HG02571 (cell line): Measurements from ENCODE around the gene CAPNS1.
"Not testable (repeated sequence)": the region's sequence is repeated elsewhere in the genome, so short reads cannot be mapped to it uniquely, and the experiment has no call there.

Experiments used
- ATAC-seq: cut with Tn5 transposase; IDR thresholded peaks from one replicate; pipeline ENCODE4 v1.9.1; 2021; ENCODE audit warnings: mild to moderate bottlenecking, moderate library complexity; ENCODE audit not compliant: unreplicated experiment

The CAPNS1 gene

DNA sequence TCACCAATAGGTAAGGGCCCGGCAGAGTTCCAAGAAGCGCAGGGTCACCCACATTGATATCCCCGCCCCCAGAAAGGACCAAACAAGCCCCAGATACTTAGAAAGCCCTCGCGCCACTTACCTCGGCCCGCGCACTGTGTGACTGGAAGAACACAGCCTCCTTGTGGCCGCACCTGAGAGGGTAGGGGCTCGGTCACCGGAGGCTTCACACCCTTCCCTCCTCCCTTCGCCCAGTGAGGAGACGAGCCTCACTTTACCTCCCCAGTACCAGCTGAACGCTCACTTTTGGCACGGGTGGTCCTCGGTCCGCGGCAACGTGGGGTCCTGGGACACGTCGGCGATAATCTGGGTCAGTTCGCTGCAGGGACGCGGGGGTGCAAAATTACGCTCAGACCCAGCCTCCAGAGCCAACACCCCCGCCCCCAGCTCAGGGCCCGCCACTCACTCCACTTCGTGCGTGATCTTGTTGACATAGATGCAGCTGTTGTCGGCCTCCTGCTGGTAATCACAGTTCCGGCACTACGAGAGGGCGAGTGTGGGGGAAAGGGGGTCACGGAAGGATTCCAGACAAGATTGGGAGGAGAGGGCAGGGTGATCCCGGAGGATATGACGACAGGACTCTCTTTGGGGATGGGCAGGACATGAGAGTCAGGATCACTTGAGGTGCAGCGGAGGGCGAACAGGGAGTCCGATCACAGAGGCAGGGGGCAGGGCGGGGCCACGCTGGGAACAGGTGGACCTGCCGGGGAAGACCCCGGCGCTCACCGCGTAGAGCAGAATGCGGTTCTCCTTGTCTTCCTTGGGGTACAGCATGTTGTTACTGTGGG lies 25.8 kb upstream of the CAPNS1 start:
- peak; percentile 1 for ATAC-seq

DNA sequence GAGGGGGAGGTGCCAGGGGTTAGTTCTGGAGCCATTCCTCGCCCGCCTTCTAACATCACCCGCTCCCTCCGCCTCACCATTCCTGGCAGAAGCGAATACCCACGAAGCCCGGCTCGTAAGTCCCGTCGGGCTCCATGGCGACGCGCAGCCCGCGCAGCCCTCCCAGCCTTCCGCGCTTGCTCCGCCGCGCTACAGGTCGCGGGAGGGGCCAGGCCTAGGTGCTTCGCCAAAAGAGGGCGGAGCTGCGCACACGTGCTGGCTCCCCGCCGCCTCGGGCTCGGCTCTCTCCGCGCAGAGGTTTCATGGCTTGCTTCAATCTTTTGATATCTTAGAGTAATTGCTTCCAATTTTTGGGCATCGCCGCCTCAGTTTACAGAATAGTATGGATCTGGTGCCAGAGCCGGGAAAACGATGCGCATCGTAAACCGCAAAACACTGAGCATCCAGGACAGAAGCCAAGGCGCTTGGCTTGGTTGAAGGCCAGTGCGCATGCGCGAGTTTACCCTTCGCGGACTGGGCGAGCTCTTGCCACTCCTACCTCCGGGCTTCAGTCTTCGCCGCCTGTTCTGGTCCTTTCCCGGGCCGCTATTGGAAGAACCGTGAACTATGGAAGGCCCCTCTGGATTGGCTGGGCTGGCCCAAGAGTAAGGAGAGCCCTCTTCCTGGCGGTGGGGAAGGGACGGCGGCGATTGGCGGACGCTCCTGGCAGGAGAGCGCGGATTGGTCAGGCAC lies 25.0 kb upstream of the CAPNS1 start, which contains the start of gene POLR2I:
Gene POLR2I, minus strand, starts transcription at position 155 of the 732 bp plus-strand sequence. Its CDS starts 19 bp downstream, at position 136.
- peak; percentile 73 for ATAC-seq

DNA sequence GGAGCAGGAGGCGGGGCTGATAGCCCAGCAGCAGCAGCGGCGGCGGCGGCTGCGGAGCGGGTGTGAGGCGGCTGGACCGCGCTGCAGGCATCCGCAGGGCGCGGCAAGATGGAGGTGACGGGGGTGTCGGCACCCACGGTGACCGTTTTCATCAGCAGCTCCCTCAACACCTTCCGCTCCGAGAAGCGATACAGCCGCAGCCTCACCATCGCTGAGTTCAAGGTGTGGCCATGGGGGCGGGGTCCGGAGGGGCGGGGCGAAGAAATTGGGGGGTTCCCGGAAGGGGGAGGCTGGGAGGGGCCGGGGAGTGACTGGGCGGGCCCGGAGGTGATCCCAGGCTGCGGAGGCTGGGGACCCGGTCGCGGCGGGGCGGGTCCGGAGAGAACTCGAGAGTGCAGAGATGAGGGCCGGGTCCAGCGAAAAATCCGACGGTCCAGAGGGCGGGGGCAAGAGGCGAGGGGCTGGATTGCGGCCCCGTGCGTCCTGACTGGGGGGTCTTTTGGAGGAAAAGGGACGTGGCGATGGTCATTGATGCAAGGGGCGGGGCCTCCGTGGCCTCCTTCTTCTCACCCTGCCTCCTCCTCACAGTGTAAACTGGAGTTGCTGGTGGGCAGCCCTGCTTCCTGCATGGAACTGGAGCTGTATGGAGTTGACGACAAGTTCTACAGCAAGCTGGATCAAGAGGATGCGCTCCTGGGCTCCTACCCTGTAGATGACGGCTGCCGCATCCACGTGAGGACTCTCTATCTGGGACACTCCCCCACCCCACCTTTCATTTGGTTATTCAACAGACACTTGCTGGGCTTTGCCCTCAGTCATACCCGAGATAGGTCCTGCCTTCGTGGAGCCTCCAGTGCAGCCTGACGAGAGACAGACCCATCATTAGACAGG lies 24.2 kb upstream of the CAPNS1 start, which contains the start of gene TBCB:
Gene TBCB, plus strand, starts transcription at position 16 of the 891 bp plus-strand sequence. Its CDS starts 93 bp downstream, at position 109.
- ATAC-seq = peak; percentile 25

DNA sequence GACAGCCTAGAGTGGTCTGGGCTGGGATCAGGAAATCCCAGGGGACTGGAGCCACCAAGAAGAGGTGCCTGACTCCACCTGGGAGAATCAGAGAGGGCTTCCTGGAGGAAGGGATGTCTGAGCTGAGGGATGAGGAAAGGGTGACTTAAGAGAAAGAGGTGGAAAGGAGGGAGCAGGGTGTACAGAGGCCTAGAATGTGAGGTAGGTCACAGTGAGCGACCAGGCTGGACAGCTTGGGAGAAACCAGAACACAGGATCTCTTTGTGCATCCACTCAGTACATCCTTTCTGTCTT lies 23.6 kb upstream of the CAPNS1 start:
- no peak for ATAC-seq

DNA sequence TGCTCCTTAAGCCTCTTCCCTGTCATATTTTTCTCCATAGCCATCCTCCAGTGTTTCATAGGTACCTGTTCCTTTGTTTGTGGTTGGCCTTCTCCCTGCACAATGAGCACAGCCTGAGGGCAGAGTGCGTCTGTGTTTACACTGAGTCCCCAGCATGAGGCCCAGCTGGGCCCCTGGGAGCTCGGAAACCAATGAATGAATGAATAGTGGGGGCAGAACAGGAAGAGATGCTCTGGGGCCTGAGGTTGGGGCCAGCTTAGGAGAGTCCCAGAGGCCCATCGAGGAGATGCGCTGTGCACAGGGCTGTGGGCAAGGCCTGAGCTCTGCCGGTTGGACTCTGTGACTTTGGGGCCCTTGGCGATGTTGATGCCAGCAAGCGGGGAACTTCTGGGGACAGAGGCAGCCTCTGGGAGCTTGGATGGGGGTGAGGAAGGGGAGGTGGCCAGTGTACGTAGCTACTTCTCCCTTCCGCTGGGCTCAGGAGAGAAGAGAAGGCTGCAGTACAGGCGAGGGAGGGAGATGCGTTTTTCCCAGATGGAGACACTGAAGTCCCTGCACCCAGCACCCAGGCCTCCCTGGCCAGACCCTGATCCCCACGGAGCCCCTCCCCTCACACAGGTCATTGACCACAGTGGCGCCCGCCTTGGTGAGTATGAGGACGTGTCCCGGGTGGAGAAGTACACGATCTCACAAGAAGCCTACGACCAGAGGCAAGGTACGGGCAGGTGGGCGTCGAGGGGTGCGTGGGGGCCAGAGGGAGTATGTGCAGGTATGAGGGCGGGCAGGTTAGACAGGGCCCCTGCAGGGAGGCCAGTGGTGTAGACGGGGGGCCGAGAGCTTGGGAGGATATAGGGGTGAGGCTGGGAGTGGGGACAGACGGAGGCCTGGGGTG lies 19.5 kb upstream of the CAPNS1 start:
- ATAC-seq = no peak

DNA sequence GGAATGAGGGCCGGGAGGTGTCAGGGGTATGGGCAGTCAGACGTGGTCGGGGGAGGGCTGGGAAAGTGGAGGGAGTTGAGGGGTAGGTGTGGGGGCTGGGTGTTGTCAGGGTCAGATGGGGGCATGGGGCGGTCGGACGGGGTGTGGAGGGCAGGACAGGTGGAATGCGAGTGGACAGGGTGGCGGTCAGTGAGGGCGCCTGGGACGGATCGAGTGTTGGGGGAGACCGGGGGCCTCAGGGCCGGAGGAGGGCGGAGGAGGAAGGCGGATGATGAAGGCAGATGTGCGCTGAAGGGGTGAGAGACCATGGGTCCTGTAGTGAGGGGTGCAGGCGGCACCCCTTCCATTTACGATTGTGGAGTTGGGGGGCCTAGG lies 18.9 kb upstream of the CAPNS1 start:
- no peak for ATAC-seq

DNA sequence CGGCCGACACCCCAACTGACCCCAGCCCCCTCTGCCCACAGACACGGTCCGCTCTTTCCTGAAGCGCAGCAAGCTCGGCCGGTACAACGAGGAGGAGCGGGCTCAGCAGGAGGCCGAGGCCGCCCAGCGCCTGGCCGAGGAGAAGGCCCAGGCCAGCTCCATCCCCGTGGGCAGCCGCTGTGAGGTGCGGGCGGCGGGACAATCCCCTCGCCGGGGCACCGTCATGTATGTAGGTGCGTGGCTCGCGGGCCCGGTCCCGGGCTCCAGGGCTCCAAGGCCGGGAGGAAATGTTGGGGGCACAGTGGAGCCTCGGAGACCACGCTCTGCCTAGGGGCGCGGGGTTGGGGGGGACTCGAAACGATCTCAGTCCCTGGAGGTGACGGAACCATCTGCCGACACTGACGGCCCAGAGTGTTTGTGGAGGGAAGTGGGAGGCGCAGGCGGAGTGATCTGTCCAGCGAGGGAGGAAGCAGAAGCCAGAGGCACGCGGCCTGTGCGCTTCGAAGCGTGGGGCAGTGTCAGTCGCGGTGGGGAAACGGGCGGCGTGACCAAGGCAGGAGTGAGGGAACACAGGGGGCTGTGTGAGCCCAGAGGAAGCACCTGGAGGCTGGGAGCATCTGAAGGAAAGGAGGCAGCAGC lies 18.3 kb upstream of the CAPNS1 start:
- no peak for ATAC-seq

DNA sequence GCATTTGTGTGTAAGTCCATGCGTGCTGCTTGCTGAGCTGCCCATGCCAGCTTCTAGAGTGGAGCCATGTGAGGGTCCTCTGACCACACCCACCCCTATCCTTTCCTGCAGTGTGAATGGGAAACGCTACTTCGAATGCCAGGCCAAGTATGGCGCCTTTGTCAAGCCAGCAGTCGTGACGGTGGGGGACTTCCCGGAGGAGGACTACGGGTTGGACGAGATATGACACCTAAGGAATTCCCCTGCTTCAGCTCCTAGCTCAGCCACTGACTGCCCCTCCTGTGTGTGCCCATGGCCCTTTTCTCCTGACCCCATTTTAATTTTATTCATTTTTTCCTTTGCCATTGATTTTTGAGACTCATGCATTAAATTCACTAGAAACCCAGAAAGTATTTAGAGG lies 14.3 kb upstream of the CAPNS1 start:
- ATAC-seq = no peak

DNA sequence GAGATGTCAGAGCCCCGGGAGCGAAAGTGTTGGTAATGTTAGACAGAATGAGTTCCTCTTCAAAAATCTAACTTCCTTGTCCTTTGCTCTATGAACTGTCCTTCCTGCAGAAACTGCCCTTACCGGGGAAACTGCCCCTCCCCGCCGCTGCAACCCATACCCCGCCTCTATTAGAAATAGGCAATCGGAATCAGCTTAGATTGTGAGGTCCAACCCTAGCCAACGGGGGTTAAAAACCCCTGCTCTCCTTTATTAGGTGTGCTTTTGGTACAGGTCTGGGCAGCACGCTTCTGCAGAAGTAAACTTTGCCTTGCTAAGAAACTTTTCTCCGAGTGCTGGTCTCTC lies 11.5 kb upstream of the CAPNS1 start:
- no peak for ATAC-seq

DNA sequence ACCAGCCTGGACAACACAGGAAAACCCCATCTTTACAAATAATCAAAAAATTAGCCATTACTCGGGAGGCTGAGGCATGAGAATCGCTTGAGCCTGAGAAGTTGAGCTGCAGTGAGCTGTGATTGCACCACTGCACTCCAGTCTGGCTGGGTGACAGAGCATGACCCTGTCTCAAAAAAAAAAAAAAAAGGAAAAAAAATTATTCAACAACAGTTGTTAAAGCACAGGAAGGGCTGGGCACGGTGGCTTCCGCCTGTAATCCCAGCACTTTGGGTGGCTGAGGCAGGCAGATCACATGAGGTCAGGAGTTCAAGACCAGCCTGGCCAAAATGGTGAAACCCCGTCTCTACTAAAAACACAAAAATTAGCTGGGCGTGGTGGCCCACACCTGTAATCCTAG lies 8.6 kb upstream of the CAPNS1 start:
- ATAC-seq = not testable (repeated sequence)

DNA sequence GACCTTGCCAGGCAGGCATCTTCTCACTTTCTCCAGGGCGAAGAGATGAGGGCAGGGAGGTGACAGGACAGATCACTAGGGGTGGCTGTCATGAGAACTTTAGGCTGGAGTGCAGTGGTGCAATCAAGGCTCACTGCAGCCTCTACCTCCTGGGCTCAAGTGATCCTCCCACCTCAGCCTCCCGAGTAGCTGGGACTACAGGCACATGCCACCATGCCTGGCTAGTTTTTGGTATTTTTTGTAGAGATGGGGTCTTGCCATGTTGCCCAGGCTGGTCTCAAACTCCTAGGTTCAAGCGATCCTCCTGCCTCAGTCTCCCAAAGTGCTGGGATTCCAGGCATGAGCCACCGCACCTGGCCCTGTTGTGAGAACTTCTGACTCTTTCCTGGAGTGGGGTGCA lies 5.0 kb upstream of the CAPNS1 start:
- ATAC-seq = not testable (repeated sequence)

DNA sequence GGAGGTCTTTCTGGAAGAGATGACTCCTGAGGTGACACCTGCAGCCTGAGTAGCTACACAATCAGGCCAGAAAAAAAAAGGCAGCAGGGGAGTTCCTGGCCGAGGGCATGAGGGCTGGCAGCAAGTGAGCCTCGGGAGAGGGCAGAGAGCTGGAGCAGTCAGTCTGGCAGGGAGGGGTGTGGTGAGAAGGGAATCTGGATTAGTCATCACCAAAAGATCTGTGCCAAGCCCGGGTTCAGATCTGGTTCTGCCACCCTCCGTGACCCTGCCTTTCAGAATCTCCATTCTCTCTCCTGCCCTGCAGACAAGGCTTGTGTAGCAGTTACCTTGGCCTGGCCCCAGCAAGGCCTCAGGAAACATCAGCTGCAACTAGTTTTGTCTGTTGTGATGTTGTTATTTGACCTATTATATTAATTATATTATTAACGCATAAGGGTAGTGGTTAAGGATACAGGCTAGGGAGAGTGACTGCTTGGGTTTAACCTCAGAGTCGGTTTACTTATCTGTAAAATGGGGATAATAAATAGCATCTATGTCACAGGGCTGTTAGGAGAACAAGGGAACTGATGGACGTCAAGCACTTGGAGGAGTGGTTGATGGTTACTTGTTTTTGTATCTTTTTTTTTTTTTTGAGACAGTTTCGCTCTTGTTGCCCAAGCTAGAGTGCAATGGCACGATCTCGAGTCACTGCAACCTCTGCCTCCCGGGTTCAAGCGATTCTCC lies 2.7 kb upstream of the CAPNS1 start:
- ATAC-seq = no peak

DNA sequence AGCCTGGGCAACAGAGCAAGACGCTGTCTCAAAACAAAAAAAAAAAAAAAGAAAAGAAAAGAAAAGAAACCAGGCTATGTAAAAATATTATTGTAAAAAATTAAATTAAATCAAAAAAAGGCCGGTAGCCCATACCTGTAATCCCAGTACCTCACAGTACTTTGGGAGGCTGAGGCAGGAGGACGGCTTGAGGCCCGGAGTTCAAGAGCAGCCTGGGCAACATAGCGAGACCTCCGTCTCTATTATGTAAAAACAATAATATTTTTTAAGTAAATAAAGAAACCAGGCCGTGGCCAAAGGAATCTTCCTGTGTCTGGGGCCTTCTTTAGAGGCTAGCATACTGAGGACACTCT lies 770 bp upstream of the CAPNS1 start:
- no peak for ATAC-seq

DNA sequence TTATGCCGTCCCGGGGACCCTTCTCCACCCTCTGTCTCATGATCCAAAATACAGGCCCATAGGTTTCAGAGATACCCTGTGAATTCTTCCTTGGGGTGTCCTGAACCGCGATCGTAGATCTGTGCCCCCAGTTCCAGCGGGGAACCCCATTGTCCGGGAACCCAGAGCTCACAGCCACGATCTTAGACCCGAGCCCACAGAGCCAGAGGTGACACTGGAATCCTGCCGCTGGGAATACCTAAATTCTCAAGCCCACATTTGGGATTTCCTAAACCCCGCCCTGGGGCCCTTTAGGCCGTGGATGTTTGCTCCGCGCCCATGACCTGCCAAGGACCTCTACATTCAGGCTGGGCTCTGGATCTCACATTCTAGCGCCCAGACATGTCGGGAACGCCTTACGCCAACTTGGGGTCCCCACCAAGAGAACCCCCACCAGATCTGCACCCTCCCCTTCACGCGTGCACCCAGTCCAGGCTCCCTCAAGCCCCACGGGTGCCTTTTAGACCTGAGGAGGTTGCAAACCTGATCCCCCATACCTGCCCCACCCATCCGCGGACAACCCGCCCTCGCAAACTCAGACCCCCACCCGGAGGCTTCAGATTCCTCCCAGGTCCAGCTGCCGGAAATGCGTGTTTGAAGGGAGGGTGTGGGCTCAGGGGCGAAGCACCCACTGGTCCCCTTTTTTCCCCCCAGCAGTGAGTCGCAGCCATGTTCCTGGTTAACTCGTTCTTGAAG lies 605 bp downstream of the CAPNS1 start:
- ATAC-seq = no peak

DNA sequence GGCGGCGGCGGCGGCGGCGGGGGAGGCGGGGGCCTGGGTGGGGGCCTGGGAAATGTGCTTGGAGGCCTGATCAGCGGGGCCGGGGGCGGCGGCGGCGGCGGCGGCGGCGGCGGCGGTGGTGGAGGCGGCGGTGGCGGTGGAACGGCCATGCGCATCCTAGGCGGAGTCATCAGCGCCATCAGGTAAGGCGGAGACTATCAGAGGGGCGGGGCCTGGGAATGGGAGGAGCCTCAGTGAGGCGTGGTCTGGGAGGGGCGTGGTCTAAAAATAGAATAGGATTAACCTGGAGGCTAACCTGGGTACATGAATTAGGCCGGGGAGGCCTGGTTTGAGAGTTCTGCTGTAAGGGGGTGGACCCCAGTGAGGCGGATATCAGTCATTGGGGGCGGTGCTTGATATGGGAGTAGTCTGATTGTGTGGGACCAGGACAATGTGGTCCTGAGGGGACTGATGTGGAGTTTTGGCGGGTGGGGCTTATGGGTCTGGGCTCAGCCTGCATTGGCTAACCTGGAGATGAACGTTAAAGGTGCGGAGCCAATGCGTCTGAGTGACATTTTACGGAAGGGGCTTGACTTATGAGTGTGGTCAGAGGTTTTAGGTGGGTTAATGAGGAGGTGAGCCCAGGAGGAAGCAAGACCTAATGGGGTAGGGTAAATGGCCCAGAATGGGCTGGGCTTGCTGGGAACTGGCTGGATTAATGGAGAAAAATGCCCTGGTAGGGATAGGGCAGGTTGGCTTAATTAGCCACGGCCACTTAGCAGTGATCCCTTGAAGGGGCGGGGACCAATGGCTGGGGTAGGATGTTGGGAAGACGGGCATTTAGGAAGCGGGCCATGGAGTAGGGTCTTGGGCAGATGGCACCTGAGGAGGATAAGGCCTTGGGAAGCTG lies 1.4 kb downstream of the CAPNS1 start:
- peak; percentile 48 for ATAC-seq

DNA sequence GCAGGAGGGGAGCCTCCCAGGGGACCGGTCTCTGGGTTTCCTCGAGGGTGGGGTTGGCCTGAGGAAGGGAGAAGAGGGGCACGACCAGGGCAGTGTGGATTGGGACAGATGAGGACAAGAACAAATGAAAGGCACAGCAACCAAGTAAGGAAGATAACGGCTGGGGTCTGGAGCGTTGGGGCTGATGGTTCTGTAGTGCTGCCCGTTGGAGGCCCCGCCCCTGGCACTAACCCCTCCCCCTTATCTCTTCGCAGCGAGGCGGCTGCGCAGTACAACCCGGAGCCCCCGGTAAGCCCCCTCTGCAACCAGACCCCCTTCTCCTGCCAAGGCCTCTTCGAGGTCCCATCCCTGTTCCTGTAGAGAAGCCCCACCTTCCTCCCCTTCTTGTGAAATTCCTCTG lies 2.2 kb downstream of the CAPNS1 start:
- ATAC-seq = no peak

DNA sequence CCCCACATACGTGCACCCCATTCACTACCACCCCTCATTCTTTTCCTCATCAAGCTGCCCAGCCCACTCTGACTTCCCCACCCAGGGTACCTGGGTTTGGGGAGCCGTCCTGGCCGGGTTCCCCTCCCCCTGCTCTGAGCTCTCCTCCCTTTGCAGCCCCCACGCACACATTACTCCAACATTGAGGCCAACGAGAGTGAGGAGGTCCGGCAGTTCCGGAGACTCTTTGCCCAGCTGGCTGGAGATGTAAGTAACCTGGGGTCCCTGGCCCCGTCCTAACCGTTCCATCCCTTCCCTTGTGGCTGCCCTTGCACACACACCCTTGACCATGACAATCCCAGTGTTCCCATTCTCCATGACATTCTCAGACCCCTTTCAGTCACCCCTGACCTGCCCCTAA lies 2.6 kb downstream of the CAPNS1 start:
- no peak for ATAC-seq

DNA sequence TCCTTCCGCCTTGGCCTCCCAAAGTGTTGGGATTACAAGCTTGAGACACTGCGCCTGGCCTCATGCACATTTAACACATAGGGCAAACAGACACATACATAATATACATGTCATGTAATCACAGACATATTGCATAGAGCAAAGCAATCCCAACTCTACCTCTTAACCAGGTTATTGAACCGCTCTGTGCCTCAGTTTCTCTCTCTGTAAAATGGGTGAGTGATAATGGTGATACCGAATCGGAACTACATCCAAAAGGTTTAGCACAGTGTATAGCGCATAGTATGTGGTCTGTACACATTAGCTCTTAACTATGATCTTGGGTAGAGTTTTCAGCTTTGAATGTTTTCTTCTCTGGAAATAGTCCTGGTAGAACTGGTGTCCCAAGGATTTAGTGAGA lies 4.8 kb downstream of the CAPNS1 start:
- ATAC-seq = no peak
